Panc1 (cell line): ENCODE data around the gene CACFD1. TPM values are rescaled to one million over a fixed set of nuclear protein-coding genes. Genes with fewer than 3 reads are reported as not detected.

Experiments used
- ATAC-seq: fragments of 200-7000 bp; cut with Tn5 transposase; 2 replicates; pipeline ENCODE4 v1.9.1; 2020; ENCODE audit warnings: mild to moderate bottlenecking, moderate library complexity
- BruUV-seq: library from RNA; stranded (reverse); fragments of 400-500 nt; replicated peaks from 2 replicates; lab custom pipeline; 2021; lab: Mats Ljungman, UMichigan
- CTCF ChIA-PET: fragments of 300-600 bp; sonication (Branson Sonifier 250); formaldehyde crosslinking; loops from one replicate; lab custom pipeline; 2022; ENCODE audit warnings: antibody characterized with exemption; lab: Charles Lee
- POLR2A ChIA-PET: fragments of 300-600 bp; sonication (Branson Sonifier 250); formaldehyde crosslinking; loops from one replicate; lab custom pipeline; 2022; ENCODE audit warnings: antibody characterized with exemption; lab: Charles Lee
- DNase-seq: peaks from one replicate; pipeline ENCODE4 v3.0.0-alpha.2; 2010; ENCODE audit warnings: low read depth, low spot score
- H3K27ac ChIP-seq: 2 replicates; pipeline ENCODE4 v1.5.1; 2011; ENCODE audit warnings: mild to moderate bottlenecking, low read length, inconsistent platforms
- H3K27me3 ChIP-seq: fragments of 200-500 bp; sonication (Bioruptor generic); 2 replicates; pipeline ENCODE4 v1.6.0; 2014; ENCODE audit warnings: low read length, inconsistent platforms; ENCODE audit not compliant: control insufficient read depth, insufficient read depth
- H3K36me3 ChIP-seq: fragments of 200-500 bp; sonication (Bioruptor generic); 2 replicates; pipeline ENCODE4 v1.5.1; 2014; ENCODE audit warnings: inconsistent platforms, mild to moderate bottlenecking, low read length, moderate library complexity; ENCODE audit not compliant: control insufficient read depth, insufficient read depth
- H3K4me1 ChIP-seq: 2 replicates; pipeline ENCODE4 v1.5.1; 2011; ENCODE audit warnings: inconsistent platforms, mild to moderate bottlenecking, low read length, moderate library complexity; ENCODE audit not compliant: control insufficient read depth, insufficient read depth
- H3K4me3 ChIP-seq, 2 experiments: 2 replicates each; pipeline ENCODE4 v1.5.1; 2011 to 2012; ENCODE audit warnings: low read depth in 2 of 2, low read length in 2 of 2, mild to moderate bottlenecking in 2 of 2, inconsistent platforms in 1 of 2, moderate library complexity in 1 of 2
- H3K9me3 ChIP-seq: fragments of 200-500 bp; sonication (Bioruptor generic); 2 replicates; pipeline ENCODE4 v1.5.1; 2014; ENCODE audit warnings: low read depth, mild to moderate bottlenecking, inconsistent platforms, low read length, moderate library complexity; ENCODE audit not compliant: control insufficient read depth, insufficient read depth
- CTCF ChIP-seq: fragments of 450-650 bp; IDR thresholded peaks from 2 replicates; pipeline ENCODE4 v1.5.1; 2017; ENCODE audit warnings: mild to moderate bottlenecking
- POLR2AphosphoS5 ChIP-seq: IDR thresholded peaks from 2 replicates; pipeline ENCODE4 v1.6.1; 2012; ENCODE audit warnings: mild to moderate bottlenecking, low read depth, low read length, moderate library complexity
- REST ChIP-seq, 2 experiments: IDR thresholded peaks; 2 replicates each; pipeline ENCODE4 v1.6.1; 2011 to 2012; ENCODE audit warnings: low read depth in 2 of 2, control low read depth in 1 of 2, low read length in 1 of 2, mild to moderate bottlenecking in 1 of 2, moderate library complexity in 1 of 2; ENCODE audit not compliant: insufficient read depth in 1 of 2
- SIN3A ChIP-seq: IDR thresholded peaks from 2 replicates; pipeline ENCODE4 v1.6.1; 2012; ENCODE audit warnings: low read depth, mild to moderate bottlenecking, low read length, moderate library complexity, borderline replicate concordance; ENCODE audit not compliant: insufficient read depth
- TCF7L2 ChIP-seq: IDR thresholded peaks from 2 replicates; pipeline ENCODE4 v1.6.1; 2011; ENCODE audit warnings: mild to moderate bottlenecking, low read depth, low read length, inconsistent platforms
- in situ Hi-C: cut with HindIII; loops from 2 replicates; pipeline ENCODE4 v1.10.0; 2016; ENCODE audit warnings: low sequenced_read_pairs, low pct_unique_long_range_greater_than_20kb
- intact Hi-C: fragments of 100-400 bp; cut with micrococcal nuclease; formaldehyde crosslinking; loops from one replicate; pipeline ENCODE4 v1.10.0; 2022; ENCODE audit not compliant: unreplicated experiment
- total RNA-seq: library from RNA; stranded (reverse); gene quantifications from one replicate; pipeline ENCODE4 v1.2.1, GENCODE V29; 2021; ENCODE audit not compliant: unreplicated experiment

CACFD1 gene
- total RNA-seq, 1 experiment from 2014 or later, result 13.9 TPM

- no peaks in the 10 kb centered on the region for H3K27me3 ChIP-seq
- H3K9me3 ChIP-seq, result no peaks in the 10 kb centered on the region
- TF ChIP-seq SIN3A (no peak; the same call in 1 of the 2 replicates), POLR2AphosphoS5 (peak; percentile 30; the same call in 1 of the 2 replicates), CTCF (no peak), REST (IDR thresholded peaks at IDR 0.05; ENCODE audit: insufficient read depth in 1 of 2, low read depth in 2 of 2, low read length in 1 of 2) (no peak), TCF7L2 (no peak)
- ChIA-PET POLR2A (no interaction called here), CTCF (no interaction called here)
- H3K4me3 ChIP-seq, result no peak overlapping the region
- H3K27ac ChIP-seq, result no peak overlapping the region
- in situ Hi-C loops, result no loop called here
- DNase-seq (no peak), ATAC-seq (peak; percentile 10; the same call in 1 of the 2 replicates)
- BruUV-seq, result no TSS peak
- H3K36me3 ChIP-seq, result no peaks in the 10 kb centered on the region
- H3K4me1 ChIP-seq, result no peaks in the 10 kb centered on the region
- intact Hi-C loops, result no loop called here
Observed at GRCh38 chr9:133468777-133469421, 9.1 kb downstream of the CACFD1 start.

- CTCF ChIA-PET, result no interaction called here
- Histone ChIP-seq H3K27ac (no peak overlapping the region), H3K4me1 (no peaks in the 10 kb centered on the region), H3K4me3 (no peak overlapping the region), H3K36me3 (no peaks in the 10 kb centered on the region), H3K9me3 (no peaks in the 10 kb centered on the region), H3K27me3 (no peaks in the 10 kb centered on the region)
- ATAC-seq, result peak; percentile 23
- no peak for DNase-seq
- in situ Hi-C loops (no loop called here), intact Hi-C loops (no loop called here)
- BruUV-seq, result no TSS peak
- TF ChIP-seq SIN3A (0 out of 2 replicates have a peak, but pooled peaks have one; percentile 55), POLR2AphosphoS5 (peak; percentile 63), REST (IDR thresholded peaks at IDR 0.05; ENCODE audit: insufficient read depth in 1 of 2, low read depth in 2 of 2, low read length in 1 of 2) (no peak), CTCF (no peak)
- POLR2A ChIA-PET, result no interaction called here
Observed at GRCh38 chr9:133470427-133470924, 10.7 kb downstream of the CACFD1 start.
